ENCODE results near the gene GSTM5.

- TF ChIP-seq CTCF (IDR thresholded peaks at IDR 0.05) (no peak), POLR2A (IDR thresholded peaks at IDR 0.05) (no peak)
Measured at GRCh38 chr1:109713636-109714035, 1.6 kb downstream of the GSTM5 start.

Data from thyroid gland (tissue), 4 donors.